Upper lobe of right lung (tissue), 1 donor: ENCODE data around the gene ESR1. TPM values are rescaled to one million over a fixed set of nuclear protein-coding genes. Genes with fewer than 3 reads are reported as not detected.

Experiments
- ATAC-seq: fragments of 200-7000 bp; cut with Tn5 transposase; one replicate; pipeline ENCODE4 v1.9.1; 2020; ENCODE audit warnings: mild to moderate bottlenecking, moderate library complexity
- DNase-seq: peaks from one replicate; pipeline ENCODE4 v3.0.0-alpha.2; 2020
- H3K27ac ChIP-seq: fragments of 200-600 bp; one replicate; pipeline ENCODE4 v1.8.0; 2022
- H3K27me3 ChIP-seq: fragments of 200-600 bp; one replicate; pipeline ENCODE4 v1.8.0; 2022; ENCODE audit warnings: mild to moderate bottlenecking
- H3K36me3 ChIP-seq: fragments of 200-600 bp; one replicate; pipeline ENCODE4 v1.8.0; 2022
- H3K4me1 ChIP-seq: fragments of 200-600 bp; one replicate; pipeline ENCODE4 v1.8.0; 2022
- H3K4me3 ChIP-seq: fragments of 200-600 bp; one replicate; pipeline ENCODE4 v1.8.0; 2022; ENCODE audit warnings: mild to moderate bottlenecking
- H3K9me3 ChIP-seq: fragments of 200-600 bp; one replicate; pipeline ENCODE4 v1.8.0; 2022
- CTCF ChIP-seq: fragments of 200-600 bp; IDR thresholded peaks from one replicate; pipeline ENCODE4 v1.8.0; 2022; ENCODE audit warnings: antibody characterized with exemption
- intact Hi-C: fragments of 100-400 bp; cut with DNase I; formaldehyde crosslinking; loops from one replicate; pipeline ENCODE4 v1.11.0; 2022
- total RNA-seq: library from RNA; stranded (reverse); fragmentation: NEBNext Ultra II Directional; extraction: Animal tissue kit (Norgen Biotek cat#: 25700); gene quantifications from one replicate; pipeline ENCODE4 v1.2.1, GENCODE V29; 2021
- donor health status: DM: no; HTN: yes; CAD: no; lungs with severe emphysema.

Gene ESR1
- total RNA-seq, 1 donor from 2014 or later: 5.7 TPM

GRCh38 chr6:152053332-152053731, 245.8 kb downstream of the ESR1 start:
- TF ChIP-seq CTCF: no peak
- no peak for DNase-seq
- no peaks in the 10 kb centered on the region for H3K9me3 ChIP-seq
- H3K27me3 ChIP-seq: no peaks in the 10 kb centered on the region
- H3K4me1 ChIP-seq: no peaks in the 10 kb centered on the region
- ATAC-seq: no peak
- no peaks in the 10 kb centered on the region for H3K36me3 ChIP-seq
- no peak overlapping the region for H3K27ac ChIP-seq
- H3K4me3 ChIP-seq: no peak overlapping the region
- intact Hi-C loops: no loop called here

- no peak for TF ChIP-seq CTCF
- Histone ChIP-seq H3K9me3 (no peaks in the 10 kb centered on the region), H3K4me1 (no peaks in the 10 kb centered on the region), H3K36me3 (no peaks in the 10 kb centered on the region), H3K27me3 (no peaks in the 10 kb centered on the region), H3K4me3 (no peak overlapping the region), H3K27ac (no peak overlapping the region)
- intact Hi-C loops: no loop called here
- ATAC-seq (no peak), DNase-seq (no peak)
These were observed 247.0 kb downstream of the ESR1 start for GRCh38 chr6:152054441-152054840.

- no peaks in the 10 kb centered on the region for H3K9me3 ChIP-seq
- no peak for TF ChIP-seq CTCF
- no peak overlapping the region for H3K27ac ChIP-seq
- intact Hi-C loops: no loop called here
- H3K4me1 ChIP-seq: no peaks in the 10 kb centered on the region
- ATAC-seq (no peak), DNase-seq (no peak)
- no peaks in the 10 kb centered on the region for H3K36me3 ChIP-seq
- H3K27me3 ChIP-seq: no peaks in the 10 kb centered on the region
- no peak overlapping the region for H3K4me3 ChIP-seq
These were observed 248.0 kb downstream of the ESR1 start for GRCh38 chr6:152055517-152055916.

- ATAC-seq: no peak
- no peaks in the 10 kb centered on the region for H3K36me3 ChIP-seq
These were observed 250.5 kb downstream of the ESR1 start for GRCh38 chr6:152057832-152058498.

GRCh38 chr6:152059909-152060308, 252.4 kb downstream of the ESR1 start:
- Histone ChIP-seq H3K9me3 (no peaks in the 10 kb centered on the region), H3K36me3 (no peaks in the 10 kb centered on the region), H3K4me1 (no peaks in the 10 kb centered on the region), H3K27me3 (no peaks in the 10 kb centered on the region), H3K4me3 (no peak overlapping the region), H3K27ac (no peak overlapping the region)
- ATAC-seq (no peak), DNase-seq (no peak)
- no peak for TF ChIP-seq CTCF
- intact Hi-C loops: no loop called here

More at GRCh38 chr6:152057832-152058498, 250.5 kb downstream of the ESR1 start:
- Histone ChIP-seq H3K4me3 (no peak overlapping the region), H3K4me1 (no peaks in the 10 kb centered on the region), H3K27ac (no peak overlapping the region), H3K9me3 (no peaks in the 10 kb centered on the region), H3K27me3 (no peaks in the 10 kb centered on the region)
- no peak for TF ChIP-seq CTCF
- intact Hi-C loops: no loop called here
- no peak for DNase-seq

- no peaks in the 10 kb centered on the region for H3K36me3 ChIP-seq
- intact Hi-C loops: no loop called here
- no peak for TF ChIP-seq CTCF
- H3K9me3 ChIP-seq: no peaks in the 10 kb centered on the region
- H3K27ac ChIP-seq: no peak overlapping the region
- H3K4me3 ChIP-seq: no peak overlapping the region
- H3K27me3 ChIP-seq: no peaks in the 10 kb centered on the region
- ATAC-seq (no peak), DNase-seq (no peak)
- no peaks in the 10 kb centered on the region for H3K4me1 ChIP-seq
These were observed 255.0 kb downstream of the ESR1 start for GRCh38 chr6:152062476-152062875.
